ENCODE measurements around the gene CWC25. TPM values are rescaled to one million over a fixed set of nuclear protein-coding genes. Genes with fewer than 3 reads are reported as not detected.
A peak's percentile ranks its signal among the peaks of the same experiment; 100 is the strongest.

CWC25 gene
- total and polyA plus RNA-seq, 2 of the 13 experiments (the other 11 are each of a cell fraction or from before 2014, with no cell fraction given) = 15.6 to 22.7 TPM

DNA sequence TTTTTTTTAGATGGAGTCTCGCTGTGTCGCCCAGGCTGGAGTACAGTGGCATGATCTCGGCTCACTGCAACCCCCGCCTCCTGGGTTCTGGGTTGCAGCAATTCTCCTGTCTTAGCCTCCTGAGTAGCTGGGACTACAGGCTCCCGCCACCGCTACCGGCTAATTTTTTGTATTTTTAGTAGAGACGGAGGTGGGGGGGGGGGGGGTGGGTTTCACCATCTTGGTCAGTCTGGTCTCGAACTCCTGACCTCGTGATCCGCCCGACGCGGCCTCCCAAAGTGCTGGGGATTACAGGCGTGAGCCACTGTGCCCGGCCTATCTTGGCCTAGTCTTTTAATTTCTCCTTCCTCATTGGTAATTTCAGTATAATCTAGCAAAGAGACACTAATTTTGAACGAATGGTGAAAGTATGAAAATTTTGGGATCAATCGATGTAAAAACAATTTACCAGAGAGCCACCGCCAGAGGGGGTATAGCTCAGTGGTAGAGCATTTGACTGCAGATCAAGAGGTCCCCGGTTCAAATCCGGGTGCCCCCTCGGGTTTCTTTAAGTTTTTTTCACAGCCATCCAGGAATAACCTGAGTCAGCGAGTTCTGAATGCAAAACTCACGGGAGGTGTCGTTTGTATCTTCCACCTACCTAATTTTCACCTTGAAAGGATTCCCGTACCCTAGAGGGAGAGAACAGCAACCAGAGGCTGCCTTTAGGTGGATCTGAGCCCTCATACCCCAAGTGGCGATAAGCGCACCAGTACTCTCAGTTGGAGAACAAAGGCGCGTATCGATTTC, 42.3 kb upstream of the CWC25 start (continued):
- TF ChIP-seq ZNF678 (CRISPR knock-in tag; IDR thresholded peaks at IDR 0.05) (no peak; the same call in 1 of the 2 replicates), TSC22D2 (CRISPR knock-in tag; IDR thresholded peaks at IDR 0.05; ENCODE audit: borderline replicate concordance) (no peak), ZC3H4 (CRISPR knock-in tag; IDR thresholded peaks at IDR 0.05; ENCODE audit: borderline replicate concordance) (no peak), SNAI1 (CRISPR knock-in tag; IDR thresholded peaks at IDR 0.05; ENCODE audit: borderline replicate concordance) (no peak), KDM2A (CRISPR knock-in tag; IDR thresholded peaks at IDR 0.05; ENCODE audit: borderline replicate concordance, low read depth) (0 out of 2 replicates have a peak, but pooled peaks have one; percentile 6), ZBTB21 (CRISPR knock-in tag; IDR thresholded peaks at IDR 0.05) (no peak), ZNF343 (CRISPR knock-in tag; IDR thresholded peaks at IDR 0.05) (peak; percentile 6; the same call in 1 of the 2 replicates), ONECUT2 (CRISPR knock-in tag; IDR thresholded peaks at IDR 0.05) (peak; percentile 77), ELF4 (CRISPR knock-in tag; IDR thresholded peaks at IDR 0.05; ENCODE audit: borderline replicate concordance) (no peak), ZNF547 (CRISPR knock-in tag; IDR thresholded peaks at IDR 0.05) (no peak), ZNF607 (CRISPR knock-in tag; IDR thresholded peaks at IDR 0.05; ENCODE audit: borderline replicate concordance) (no peak), ZNF350 (CRISPR knock-in tag; IDR thresholded peaks at IDR 0.05; ENCODE audit: borderline replicate concordance, low read depth) (no peak), ZNF160 (CRISPR knock-in tag; IDR thresholded peaks at IDR 0.05) (no peak), ZNF792 (CRISPR knock-in tag; IDR thresholded peaks at IDR 0.05) (peak; percentile 20; the same call in 1 of the 2 replicates)
- TF ChIP-seq, protein P1, sequence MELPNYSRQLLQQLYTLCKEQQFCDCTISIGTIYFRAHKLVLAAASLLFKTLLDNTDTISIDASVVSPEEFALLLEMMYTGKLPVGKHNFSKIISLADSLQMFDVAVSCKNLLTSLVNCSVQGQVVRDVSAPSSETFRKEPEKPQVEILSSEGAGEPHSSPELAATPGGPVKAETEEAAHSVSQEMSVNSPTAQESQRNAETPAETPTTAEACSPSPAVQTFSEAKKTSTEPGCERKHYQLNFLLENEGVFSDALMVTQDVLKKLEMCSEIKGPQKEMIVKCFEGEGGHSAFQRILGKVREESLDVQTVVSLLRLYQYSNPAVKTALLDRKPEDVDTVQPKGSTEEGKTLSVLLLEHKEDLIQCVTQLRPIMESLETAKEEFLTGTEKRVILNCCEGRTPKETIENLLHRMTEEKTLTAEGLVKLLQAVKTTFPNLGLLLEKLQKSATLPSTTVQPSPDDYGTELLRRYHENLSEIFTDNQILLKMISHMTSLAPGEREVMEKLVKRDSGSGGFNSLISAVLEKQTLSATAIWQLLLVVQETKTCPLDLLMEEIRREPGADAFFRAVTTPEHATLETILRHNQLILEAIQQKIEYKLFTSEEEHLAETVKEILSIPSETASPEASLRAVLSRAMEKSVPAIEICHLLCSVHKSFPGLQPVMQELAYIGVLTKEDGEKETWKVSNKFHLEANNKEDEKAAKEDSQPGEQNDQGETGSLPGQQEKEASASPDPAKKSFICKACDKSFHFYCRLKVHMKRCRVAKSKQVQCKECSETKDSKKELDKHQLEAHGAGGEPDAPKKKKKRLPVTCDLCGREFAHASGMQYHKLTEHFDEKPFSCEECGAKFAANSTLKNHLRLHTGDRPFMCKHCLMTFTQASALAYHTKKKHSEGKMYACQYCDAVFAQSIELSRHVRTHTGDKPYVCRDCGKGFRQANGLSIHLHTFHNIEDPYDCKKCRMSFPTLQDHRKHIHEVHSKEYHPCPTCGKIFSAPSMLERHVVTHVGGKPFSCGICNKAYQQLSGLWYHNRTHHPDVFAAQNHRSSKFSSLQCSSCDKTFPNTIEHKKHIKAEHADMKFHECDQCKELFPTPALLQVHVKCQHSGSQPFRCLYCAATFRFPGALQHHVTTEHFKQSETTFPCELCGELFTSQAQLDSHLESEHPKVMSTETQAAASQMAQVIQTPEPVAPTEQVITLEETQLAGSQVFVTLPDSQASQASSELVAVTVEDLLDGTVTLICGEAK (IDR thresholded peaks at IDR 0.05) = no peak
- TF ChIP-seq, protein P1 (CRISPR knock-in tag; IDR thresholded peaks at IDR 0.05) = no peak; the same call in 1 of the 2 replicates
- TF ChIP-seq, protein P2, sequence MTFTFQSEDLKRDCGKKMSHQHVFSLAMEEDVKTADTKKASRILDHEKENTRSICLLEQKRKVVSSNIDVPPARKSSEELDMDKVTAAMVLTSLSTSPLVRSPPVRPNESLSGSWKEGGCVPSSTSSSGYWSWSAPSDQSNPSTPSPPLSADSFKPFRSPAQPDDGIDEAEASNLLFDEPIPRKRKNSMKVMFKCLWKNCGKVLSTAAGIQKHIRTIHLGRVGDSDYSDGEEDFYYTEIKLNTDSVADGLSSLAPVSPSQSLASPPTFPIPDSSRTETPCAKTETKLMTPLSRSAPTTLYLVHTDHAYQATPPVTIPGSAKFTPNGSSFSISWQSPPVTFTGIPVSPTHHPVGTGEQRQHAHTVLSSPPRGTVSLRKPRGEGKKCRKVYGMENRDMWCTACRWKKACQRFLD (CRISPR knock-in tag; IDR thresholded peaks at IDR 0.05; ENCODE audit: borderline replicate concordance) = no peak; the same call in 1 of the 2 replicates
- TF ChIP-seq, protein P3, sequence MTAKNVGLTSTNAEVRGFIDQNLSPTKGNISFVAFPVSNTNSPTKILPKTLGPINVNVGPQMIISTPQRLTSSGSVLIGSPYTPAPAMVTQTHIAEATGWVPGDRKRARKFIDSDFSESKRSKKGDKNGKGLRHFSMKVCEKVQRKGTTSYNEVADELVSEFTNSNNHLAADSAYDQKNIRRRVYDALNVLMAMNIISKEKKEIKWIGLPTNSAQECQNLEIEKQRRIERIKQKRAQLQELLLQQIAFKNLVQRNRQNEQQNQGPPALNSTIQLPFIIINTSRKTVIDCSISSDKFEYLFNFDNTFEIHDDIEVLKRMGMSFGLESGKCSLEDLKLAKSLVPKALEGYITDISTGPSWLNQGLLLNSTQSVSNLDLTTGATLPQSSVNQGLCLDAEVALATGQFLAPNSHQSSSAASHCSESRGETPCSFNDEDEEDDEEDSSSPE (CRISPR knock-in tag; IDR thresholded peaks at IDR 0.05) = peak; percentile 15; the same call in 1 of the 2 replicates

Measured in HepG2 (cell line).